ENCODE data around the gene UNC13B.

Gene UNC13B

GRCh38 chr9:35453786-35454185 is 292.0 kb downstream of the UNC13B start:
- DNase-seq = no peak
